Fibroblast of the aortic adventitia (primary cell): Measurements from ENCODE around the gene UCP3. TPM values are rescaled to one million over a fixed set of nuclear protein-coding genes. Genes with fewer than 3 reads are reported as not detected.

Source experiments
- DNase-seq: peaks from one replicate; pipeline ENCODE4 v3.0.0-alpha.2; 2010; ENCODE audit warnings: low read depth
- H3K4me3 ChIP-seq: 2 replicates; pipeline ENCODE4 v1.5.1; 2011; ENCODE audit warnings: low read depth, mild to moderate bottlenecking, control low read depth, low read length, moderate library complexity
- CTCF ChIP-seq: IDR thresholded peaks from 2 replicates; pipeline ENCODE4 v1.5.1; 2011; ENCODE audit warnings: mild to moderate bottlenecking, low read length, control low read depth, inconsistent platforms; ENCODE audit not compliant: insufficient read depth
- total RNA-seq: library from RNA; depleted of rRNA; stranded (reverse); fragments of >200 nt; gene quantifications from 2 replicates; pipeline ENCODE4 v1.2.3, GENCODE V29; 2012; ENCODE audit warnings: low replicate concordance

Gene UCP3
- total RNA-seq, 1 donor = 0.54 TPM

GRCh38 chr11:73977856-73978519 lies 30.9 kb downstream of the UCP3 start:
- H3K4me3 ChIP-seq = no peak overlapping the region
- no peak for TF ChIP-seq CTCF
- no peak for DNase-seq

- TF ChIP-seq CTCF = no peak
Measured at GRCh38 chr11:73976451-73977151, 32.3 kb downstream of the UCP3 start.

GRCh38 chr11:73975479-73975757 lies 33.5 kb downstream of the UCP3 start:
- TF ChIP-seq CTCF = no peak
- no peak overlapping the region for H3K4me3 ChIP-seq
- DNase-seq = no peak

More at GRCh38 chr11:73976451-73977151, 32.3 kb downstream of the UCP3 start:
- DNase-seq = no peak
- no peak overlapping the region for H3K4me3 ChIP-seq

- no peak overlapping the region for H3K4me3 ChIP-seq
- no peak for TF ChIP-seq CTCF
- DNase-seq = no peak
Measured at GRCh38 chr11:73974604-73975478, 34.0 kb downstream of the UCP3 start.

- no peak for DNase-seq
Measured at GRCh38 chr11:73972620-73973449, 36.0 kb downstream of the UCP3 start.

More at GRCh38 chr11:73972620-73973449, 36.0 kb downstream of the UCP3 start:
- H3K4me3 ChIP-seq = no peak overlapping the region
- no peak for TF ChIP-seq CTCF
